GM12878 (cell line): ENCODE results near the gene ORM2. TPM values are rescaled to one million over a fixed set of nuclear protein-coding genes. Genes with fewer than 3 reads are reported as not detected.

Experiments used
- ATAC-seq: fragments of 200-7000 bp; cut with Tn5 transposase; 3 replicates; pipeline ENCODE4 v1.9.1; 2020; ENCODE audit warnings: mild to moderate bottlenecking, moderate library complexity
- BruUV-seq: library from RNA; stranded (reverse); fragments of 400-500 nt; replicated peaks from 2 replicates; lab custom pipeline; 2021; lab: Mats Ljungman, UMichigan
- CTCF ChIA-PET: fragments of 300-600 bp; sonication (Branson Sonifier 250); formaldehyde crosslinking; extraction: SDS; loops from one replicate; lab custom pipeline; 2021; ENCODE audit warnings: inconsistent platforms; lab: Yijun Ruan, JAX
- POLR2A ChIA-PET: fragments of 350-600 bp; formaldehyde crosslinking; extraction: SDS; loops from one replicate; lab custom pipeline; 2021; ENCODE audit warnings: inconsistent platforms; lab: Charles Lee
- RAD21 ChIA-PET: fragments of 300-600 bp; sonication (Branson Sonifier 250); formaldehyde crosslinking; loops from one replicate; lab custom pipeline; 2023; ENCODE audit warnings: antibody characterized with exemption; ENCODE audit not compliant: unreplicated experiment; lab: Charles Lee
- SMC1A ChIA-PET: fragments of 300-600 bp; sonication (Branson Sonifier 250); formaldehyde crosslinking; loops from one replicate; lab custom pipeline; 2023; ENCODE audit not compliant: unreplicated experiment, uncharacterized antibody; lab: Charles Lee
- DNase-seq: peaks from one replicate; pipeline ENCODE4 v3.0.0-alpha.2; 2011; ENCODE audit warnings: low read depth, low spot score
- FAIRE-seq: peaks from 3 replicates; lab custom pipeline; 2011; peaks lifted over from hg19 to GRCh38; lab: Jason Lieb, UNC
- H2AFZ ChIP-seq: 2 replicates; pipeline ENCODE4 v1.6.0; 2011; ENCODE audit warnings: low read depth, low read length, control low read depth; ENCODE audit not compliant: control insufficient read depth
- H3K27ac ChIP-seq: 2 replicates; pipeline ENCODE4 v1.5.1; 2011; ENCODE audit warnings: control low read depth; ENCODE audit not compliant: control insufficient read depth, insufficient read depth
- H3K27me3 ChIP-seq, 2 experiments: replicated peaks in 1 of 2; 2 replicates each; pipeline versions ENCODE4 v1.6.0 to v1.6.1; 2011; ENCODE audit warnings: low read length in 1 of 2; ENCODE audit not compliant: control insufficient read depth in 2 of 2, insufficient read depth in 2 of 2
- H3K36me3 ChIP-seq, 2 experiments: 2 replicates each; pipeline ENCODE4 v1.5.1; 2011; ENCODE audit warnings: low read length in 1 of 2; ENCODE audit not compliant: control insufficient read depth in 2 of 2, insufficient read depth in 2 of 2
- H3K4me1 ChIP-seq: 2 replicates; pipeline ENCODE4 v1.6.1; 2011; ENCODE audit warnings: mild to moderate bottlenecking, low read length, moderate library complexity, mixed read lengths; ENCODE audit not compliant: control insufficient read depth, insufficient read depth
- H3K4me2 ChIP-seq: 2 replicates; pipeline ENCODE4 v1.6.0; 2011; ENCODE audit warnings: control low read depth; ENCODE audit not compliant: control insufficient read depth, insufficient read depth
- H3K4me3 ChIP-seq: fragments of 200-600 bp; sonication (generic); 2 replicates; pipeline ENCODE4 v1.5.1; 2016
- H3K79me2 ChIP-seq: 2 replicates; pipeline ENCODE4 v1.6.0; 2011; ENCODE audit warnings: low read length; ENCODE audit not compliant: control insufficient read depth, insufficient read depth
- H3K9ac ChIP-seq: 2 replicates; pipeline ENCODE4 v1.8.0; 2011; ENCODE audit warnings: low read length, control low read depth, mixed read lengths; ENCODE audit not compliant: control insufficient read depth, insufficient read depth
- H3K9me3 ChIP-seq: replicated peaks from 3 replicates; pipeline ENCODE4 v1.5.1; 2011; ENCODE audit warnings: mild to moderate bottlenecking, low read length; ENCODE audit not compliant: control insufficient read depth, insufficient read depth
- H4K20me1 ChIP-seq: 2 replicates; pipeline ENCODE4 v1.6.0; 2011; ENCODE audit not compliant: control insufficient read depth, insufficient read depth
- CBX3 ChIP-seq: fragments of 200-600 bp; sonication (generic); IDR thresholded peaks from 2 replicates; pipeline ENCODE4 v1.6.1; 2016; ENCODE audit warnings: low read depth, borderline replicate concordance
- ETV6 ChIP-seq, 2 experiments: fragments of 450-650 bp in 1 of 2; IDR thresholded peaks in 1 of 2; conservative IDR thresholded peaks in 1 of 2; 2 replicates each; pipeline ENCODE4 v1.6.1; 2014; ENCODE audit warnings: antibody characterized with exemption in 1 of 2, borderline replicate concordance in 1 of 2, low read depth in 1 of 2, mild to moderate bottlenecking in 1 of 2, moderate library complexity in 1 of 2
- HCFC1 ChIP-seq: fragments of 150-350 bp; IDR thresholded peaks from 2 replicates; pipeline ENCODE4 v1.6.1; 2014; ENCODE audit warnings: low read length
- IKZF1 ChIP-seq: fragments of 450-650 bp; conservative IDR thresholded peaks from 2 replicates; pipeline ENCODE4 v1.6.1; 2017; ENCODE audit warnings: antibody characterized with exemption, mild to moderate bottlenecking
- JUNB ChIP-seq: IDR thresholded peaks from 2 replicates; pipeline ENCODE4 v1.6.1; 2016; ENCODE audit warnings: antibody characterized with exemption, mild to moderate bottlenecking
- NRF1 ChIP-seq: conservative IDR thresholded peaks from 2 replicates; pipeline ENCODE4 v1.6.1; 2011; ENCODE audit warnings: mild to moderate bottlenecking, low read depth, low read length, improper control_type of control experiment
- PAX5 ChIP-seq: IDR thresholded peaks from 2 replicates; pipeline ENCODE4 v1.6.1; 2011; ENCODE audit warnings: low read depth, low read length, borderline replicate concordance
- RFX5 ChIP-seq: IDR thresholded peaks from 2 replicates; pipeline ENCODE4 v1.6.1; 2011; ENCODE audit warnings: low read depth, low read length, improper control_type of control experiment
- STAT1 ChIP-seq: fragments of 450-650 bp; conservative IDR thresholded peaks from 2 replicates; pipeline ENCODE4 v1.6.1; 2014; ENCODE audit warnings: antibody characterized with exemption, mild to moderate bottlenecking
- TCF3 ChIP-seq: IDR thresholded peaks from 2 replicates; pipeline ENCODE4 v1.6.1; 2012; ENCODE audit warnings: low read depth, mild to moderate bottlenecking, low read length, borderline replicate concordance; ENCODE audit not compliant: insufficient read depth
- WGBS: methylation state at CpG from one replicate; pipeline ENCODE4 v1.1.6; 2016; ENCODE audit warnings: low lambda C conversion rate; ENCODE audit not compliant: insufficient replicate concordance, insufficient coverage; ENCODE audit errors: missing lambda C conversion rate; 5-methylcytosine and 5-hydroxymethylcytosine counted together
- in situ Hi-C: fragments of 300-500 bp; cut with MboI; formaldehyde crosslinking; loops from 9 replicates; pipeline ENCODE4 v1.14.3; 2018; ENCODE audit warnings: mixed read lengths
- intact Hi-C: fragments of 100-400 bp; cut with micrococcal nuclease; formaldehyde crosslinking; loops from one replicate; pipeline ENCODE4 v1.14.2; 2022; ENCODE audit not compliant: unreplicated experiment
- polyA plus RNA-seq, 11 experiments: library from polyadenylated mRNA; depleted of rRNA in 4 of 11; unstranded in 6 of 11; stranded (reverse) in 5 of 11; fragments of >200 nt; fragmentation: Nextera tagmentation in 4 of 11; fragmentation: Illumina TruSeq in 1 of 11; extraction: Ambion mirVana in 4 of 11; extraction: Trizol in 1 of 11; gene quantifications; 1 replicate in 1 of 11; 2 replicates in 10 of 11; pipeline versions ENCODE4 v1.2.1 to v1.2.3, GENCODE V29; 2011 to 2016; ENCODE audit warnings: inconsistent platforms in 2 of 11, missing spikeins in 2 of 11, low read depth in 1 of 11
- total RNA-seq, 4 experiments: library from RNA; depleted of rRNA in 3 of 4; stranded (reverse); fragments of >200 nt in 3 of 4; fragmentation: Illumina TruSeq in 1 of 4; extraction: Trizol in 1 of 4; gene quantifications; 2 replicates each; pipeline versions ENCODE4 v1.2.1 to v1.2.3, GENCODE V29; 2013 to 2021
- TF ChIP-seq, protein P1 (sequence below): IDR thresholded peaks from 2 replicates; pipeline ENCODE4 v1.6.1; 2012; ENCODE audit warnings: mild to moderate bottlenecking, low read depth, low read length
- TF ChIP-seq, protein P2 (sequence below): fragments of 450-650 bp; IDR thresholded peaks from 2 replicates; pipeline ENCODE4 v1.6.1; 2017; ENCODE audit warnings: mild to moderate bottlenecking, moderate library complexity

ORM2 gene
- total and polyA plus RNA-seq, 10 of the 15 experiments (the other 5 are each of a cell fraction or from before 2014, with no cell fraction given): 0.64 TPM; not detected in 9

DNA sequence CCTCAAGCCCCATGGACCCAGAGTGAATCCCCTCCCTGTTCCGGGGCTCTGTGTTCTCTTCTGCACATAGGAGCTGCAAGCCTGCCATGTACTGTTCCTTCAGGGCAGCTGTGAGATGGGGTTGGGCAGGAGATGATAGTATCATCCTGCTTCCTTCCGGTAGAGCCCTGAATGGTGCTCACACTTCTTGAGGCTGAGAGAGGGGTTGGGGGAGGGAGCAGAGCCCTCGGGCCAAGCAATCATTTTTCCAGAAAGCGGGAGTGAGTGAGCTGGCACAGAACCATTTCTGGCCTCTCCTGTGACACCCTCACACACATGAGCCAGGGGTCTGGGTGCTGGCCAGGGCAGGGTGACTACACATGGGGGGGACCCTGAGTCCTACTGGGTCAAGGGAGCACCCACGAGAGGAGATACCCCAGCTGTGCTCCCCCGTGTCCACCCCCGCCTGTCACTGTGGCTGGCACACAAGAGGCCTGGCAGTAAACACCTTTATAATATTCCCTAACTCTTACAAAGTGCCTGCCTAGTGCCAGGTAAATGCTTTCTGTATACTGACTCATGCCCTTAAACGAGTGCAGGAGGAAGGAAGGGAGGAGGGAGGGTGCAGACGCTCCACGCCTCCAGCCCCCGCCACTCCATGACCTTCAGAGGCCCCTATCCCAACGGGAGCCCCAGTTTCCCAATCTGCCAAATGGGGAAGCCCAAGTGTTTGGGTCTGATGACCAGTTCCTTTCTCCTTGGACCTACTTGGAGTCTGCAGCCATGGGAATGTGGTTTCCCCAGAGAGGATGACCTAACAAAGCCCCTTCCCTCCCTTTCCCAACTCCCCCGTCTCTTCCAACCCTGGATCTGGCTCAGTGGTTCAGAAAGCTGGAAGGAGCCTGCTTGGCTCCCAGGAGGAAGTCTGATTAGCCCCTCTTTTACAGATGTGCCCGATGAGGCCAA is 42.6 kb downstream of the ORM2 start:
- ChIA-PET SMC1A (interaction anchor here (0.6 to 13.9 kb wide), 9 partner anchors 15 to 282 kb away, joined by 3 to 327 read pairs (median 3); partner anchors contain the start of gene AKNA), RAD21 (interaction anchor here (0.7 to 12.9 kb wide), 5 partner anchors 8 to 24 kb away, joined by 3 to 251 read pairs (median 4); partner anchors contain the start of gene AKNA), CTCF (interaction anchor here (0.9 to 3.9 kb wide), 6 partner anchors 13 to 35 kb away, joined by 3 to 48 read pairs (median 4); partner anchors contain the start of gene AKNA), POLR2A (interaction anchor here (1.4 to 13.2 kb wide), 5 partner anchors 8 to 23 kb away, joined by 4 to 312 read pairs (median 5); partner anchors contain the start of gene AKNA)
- intact Hi-C loops: no loop called here
- Histone ChIP-seq H3K4me3 (peak overlapping the region; percentile 33; the same call in 1 of the 2 replicates), H2AFZ (no peak overlapping the region), H3K36me3 (peaks cover 47 to 48% of the 10 kb centered on the region in 2 experiments), H3K9ac (peak overlapping the region; percentile 76), H4K20me1 (no peaks in the 10 kb centered on the region), H3K4me2 (peak overlapping the region; percentile 72), H3K27me3 (no peaks in the 10 kb centered on the region), H3K27ac (peak overlapping the region; percentile 99), H3K79me2 (peaks cover 49% of the 10 kb centered on the region), H3K9me3 (no peaks in the 10 kb centered on the region), H3K4me1 (peaks cover 69% of the 10 kb centered on the region)
- in situ Hi-C loops: no loop called here
- FAIRE-seq (no peak), ATAC-seq (peak; percentile 46), DNase-seq (no peak)
- 2% methylated on average over 12 of the region's 14 CpGs for WGBS
- BruUV-seq: no TSS peak
- no peak for TF ChIP-seq HCFC1
- TF ChIP-seq, protein P1, sequence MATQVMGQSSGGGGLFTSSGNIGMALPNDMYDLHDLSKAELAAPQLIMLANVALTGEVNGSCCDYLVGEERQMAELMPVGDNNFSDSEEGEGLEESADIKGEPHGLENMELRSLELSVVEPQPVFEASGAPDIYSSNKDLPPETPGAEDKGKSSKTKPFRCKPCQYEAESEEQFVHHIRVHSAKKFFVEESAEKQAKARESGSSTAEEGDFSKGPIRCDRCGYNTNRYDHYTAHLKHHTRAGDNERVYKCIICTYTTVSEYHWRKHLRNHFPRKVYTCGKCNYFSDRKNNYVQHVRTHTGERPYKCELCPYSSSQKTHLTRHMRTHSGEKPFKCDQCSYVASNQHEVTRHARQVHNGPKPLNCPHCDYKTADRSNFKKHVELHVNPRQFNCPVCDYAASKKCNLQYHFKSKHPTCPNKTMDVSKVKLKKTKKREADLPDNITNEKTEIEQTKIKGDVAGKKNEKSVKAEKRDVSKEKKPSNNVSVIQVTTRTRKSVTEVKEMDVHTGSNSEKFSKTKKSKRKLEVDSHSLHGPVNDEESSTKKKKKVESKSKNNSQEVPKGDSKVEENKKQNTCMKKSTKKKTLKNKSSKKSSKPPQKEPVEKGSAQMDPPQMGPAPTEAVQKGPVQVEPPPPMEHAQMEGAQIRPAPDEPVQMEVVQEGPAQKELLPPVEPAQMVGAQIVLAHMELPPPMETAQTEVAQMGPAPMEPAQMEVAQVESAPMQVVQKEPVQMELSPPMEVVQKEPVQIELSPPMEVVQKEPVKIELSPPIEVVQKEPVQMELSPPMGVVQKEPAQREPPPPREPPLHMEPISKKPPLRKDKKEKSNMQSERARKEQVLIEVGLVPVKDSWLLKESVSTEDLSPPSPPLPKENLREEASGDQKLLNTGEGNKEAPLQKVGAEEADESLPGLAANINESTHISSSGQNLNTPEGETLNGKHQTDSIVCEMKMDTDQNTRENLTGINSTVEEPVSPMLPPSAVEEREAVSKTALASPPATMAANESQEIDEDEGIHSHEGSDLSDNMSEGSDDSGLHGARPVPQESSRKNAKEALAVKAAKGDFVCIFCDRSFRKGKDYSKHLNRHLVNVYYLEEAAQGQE: no peak
- TF ChIP-seq TCF3: no peak
- no peak for TF ChIP-seq STAT1
- no peak for TF ChIP-seq RFX5
- 0 out of 2 replicates have a peak, but pooled peaks have one; percentile 2 for TF ChIP-seq JUNB
- TF ChIP-seq ETV6 (conservative IDR thresholded peaks at IDR 0.05 in 1 of 2, IDR thresholded peaks at IDR 0.05 in 1 of 2; ENCODE audit: borderline replicate concordance in 1 of 2, low read depth in 1 of 2): peak in 1 of 2 experiments; percentile 56; a peak in 2 of 4 replicates
- no peak for TF ChIP-seq CBX3
- TF ChIP-seq PAX5: no peak
- no peak for TF ChIP-seq NRF1
- TF ChIP-seq, protein P2, sequence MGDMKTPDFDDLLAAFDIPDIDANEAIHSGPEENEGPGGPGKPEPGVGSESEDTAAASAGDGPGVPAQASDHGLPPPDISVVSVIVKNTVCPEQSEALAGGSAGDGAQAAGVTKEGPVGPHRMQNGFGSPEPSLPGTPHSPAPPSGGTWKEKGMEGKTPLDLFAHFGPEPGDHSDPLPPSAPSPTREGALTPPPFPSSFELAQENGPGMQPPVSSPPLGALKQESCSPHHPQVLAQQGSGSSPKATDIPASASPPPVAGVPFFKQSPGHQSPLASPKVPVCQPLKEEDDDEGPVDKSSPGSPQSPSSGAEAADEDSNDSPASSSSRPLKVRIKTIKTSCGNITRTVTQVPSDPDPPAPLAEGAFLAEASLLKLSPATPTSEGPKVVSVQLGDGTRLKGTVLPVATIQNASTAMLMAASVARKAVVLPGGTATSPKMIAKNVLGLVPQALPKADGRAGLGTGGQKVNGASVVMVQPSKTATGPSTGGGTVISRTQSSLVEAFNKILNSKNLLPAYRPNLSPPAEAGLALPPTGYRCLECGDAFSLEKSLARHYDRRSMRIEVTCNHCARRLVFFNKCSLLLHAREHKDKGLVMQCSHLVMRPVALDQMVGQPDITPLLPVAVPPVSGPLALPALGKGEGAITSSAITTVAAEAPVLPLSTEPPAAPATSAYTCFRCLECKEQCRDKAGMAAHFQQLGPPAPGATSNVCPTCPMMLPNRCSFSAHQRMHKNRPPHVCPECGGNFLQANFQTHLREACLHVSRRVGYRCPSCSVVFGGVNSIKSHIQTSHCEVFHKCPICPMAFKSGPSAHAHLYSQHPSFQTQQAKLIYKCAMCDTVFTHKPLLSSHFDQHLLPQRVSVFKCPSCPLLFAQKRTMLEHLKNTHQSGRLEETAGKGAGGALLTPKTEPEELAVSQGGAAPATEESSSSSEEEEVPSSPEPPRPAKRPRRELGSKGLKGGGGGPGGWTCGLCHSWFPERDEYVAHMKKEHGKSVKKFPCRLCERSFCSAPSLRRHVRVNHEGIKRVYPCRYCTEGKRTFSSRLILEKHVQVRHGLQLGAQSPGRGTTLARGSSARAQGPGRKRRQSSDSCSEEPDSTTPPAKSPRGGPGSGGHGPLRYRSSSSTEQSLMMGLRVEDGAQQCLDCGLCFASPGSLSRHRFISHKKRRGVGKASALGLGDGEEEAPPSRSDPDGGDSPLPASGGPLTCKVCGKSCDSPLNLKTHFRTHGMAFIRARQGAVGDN: peak; percentile 37; the same call in 1 of the 2 replicates
- TF ChIP-seq IKZF1: no peak
